ENCODE results near the gene RFNG. TPM values are rescaled to one million over a fixed set of nuclear protein-coding genes. Genes with fewer than 3 reads are reported as not detected.

The RFNG gene
- polyA plus RNA-seq, 2 of the 4 experiments (the other 2 are of a cell fraction) = 8.4 to 25.7 TPM

- DNase-seq (ENCODE audit: low read depth in 1 of 2, low spot score in 1 of 2) (no peak), FAIRE-seq (no peak), ATAC-seq (peak; percentile 6 to 16)
- Histone ChIP-seq H3K27ac (peak overlapping the region; percentile 95 to 96), H3K4me2 (peak overlapping the region; percentile 91), H3K9me3 (no peaks in the 10 kb centered on the region), H3K4me1 (peaks cover 62% of the 10 kb centered on the region), H3K4me3 (peak overlapping the region; percentile 53)
- CTCF ChIA-PET = interaction anchor here (0.6 to 1.7 kb wide), 10 partner anchors 10 to 162 kb away, joined by 3 to 10 read pairs (median 4); partner anchors contain the start of genes PYCR1 and RAC3
- POLR2A ChIA-PET = interaction anchor here (0.6 to 2.9 kb wide), 25 partner anchors 7 to 199 kb away, joined by 3 to 33 read pairs (median 4); partner anchors contain the start of genes CENPX, DCXR, DUS1L and LRRC45
- 47% methylated on average over 66 of the region's 80 CpGs for WGBS (ENCODE audit: missing lambda C conversion rate)
- no peak for TF ChIP-seq EHMT2 (IDR thresholded peaks at IDR 0.05; ENCODE audit: low read depth)
- TF ChIP-seq, protein P1, sequence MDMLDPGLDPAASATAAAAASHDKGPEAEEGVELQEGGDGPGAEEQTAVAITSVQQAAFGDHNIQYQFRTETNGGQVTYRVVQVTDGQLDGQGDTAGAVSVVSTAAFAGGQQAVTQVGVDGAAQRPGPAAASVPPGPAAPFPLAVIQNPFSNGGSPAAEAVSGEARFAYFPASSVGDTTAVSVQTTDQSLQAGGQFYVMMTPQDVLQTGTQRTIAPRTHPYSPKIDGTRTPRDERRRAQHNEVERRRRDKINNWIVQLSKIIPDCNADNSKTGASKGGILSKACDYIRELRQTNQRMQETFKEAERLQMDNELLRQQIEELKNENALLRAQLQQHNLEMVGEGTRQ (IDR thresholded peaks at IDR 0.05) = peak; percentile 14; the same call in 1 of the 2 replicates
- TF ChIP-seq ESRRA (IDR thresholded peaks at IDR 0.05; ENCODE audit: borderline replicate concordance, low read length) = no peak
- TF ChIP-seq TP53 (CRISPR knock-in tag; IDR thresholded peaks at IDR 0.05) = peak; percentile 88
- no peak; the same call in 1 of the 2 replicates for TF ChIP-seq RFX5 (IDR thresholded peaks at IDR 0.05)
- TF ChIP-seq KDM5A (IDR thresholded peaks at IDR 0.05) = no peak
- no peak for TF ChIP-seq RARB (CRISPR knock-in tag; IDR thresholded peaks at IDR 0.05)
- no peak for TF ChIP-seq KDM1A (IDR thresholded peaks at IDR 0.05; ENCODE audit: low read depth)
- TF ChIP-seq HES2 (IDR thresholded peaks at IDR 0.05) = no peak
- no peak for TF ChIP-seq CEBPB (IDR thresholded peaks at IDR 0.05)
- peak; percentile 93 for TF ChIP-seq HOXB5 (CRISPR knock-in tag; IDR thresholded peaks at IDR 0.05)
- TF ChIP-seq NR3C1 (IDR thresholded peaks at IDR 0.05) = no peak
- no peak for TF ChIP-seq SREBF2 (IDR thresholded peaks at IDR 0.05)
- no peak for TF ChIP-seq POLR2AphosphoS2 (conservative IDR thresholded peaks at IDR 0.05; ENCODE audit: low read length)
- no peak for TF ChIP-seq ZSCAN20 (CRISPR knock-in tag; IDR thresholded peaks at IDR 0.05)
- no peak for TF ChIP-seq NPAS2 (CRISPR knock-in tag; IDR thresholded peaks at IDR 0.05; ENCODE audit: borderline replicate concordance)
- TF ChIP-seq FOSB (CRISPR knock-in tag; IDR thresholded peaks at IDR 0.05) = 0 out of 2 replicates have a peak, but pooled peaks have one; percentile 24
- peak; percentile 97 for TF ChIP-seq MAX (IDR thresholded peaks at IDR 0.05)
- peak; percentile 96 for TF ChIP-seq HOXB13 (CRISPR knock-in tag; IDR thresholded peaks at IDR 0.05; ENCODE audit: low read depth)
- TF ChIP-seq MAFK (IDR thresholded peaks at IDR 0.05; ENCODE audit: partially characterized antibody) = no peak
- no peak for TF ChIP-seq GATA3 (IDR thresholded peaks at IDR 0.05; ENCODE audit: borderline replicate concordance)
- peak; percentile 49 for TF ChIP-seq PHF8 (IDR thresholded peaks at IDR 0.05; ENCODE audit: borderline replicate concordance, low read depth)
- TF ChIP-seq, protein P2, sequence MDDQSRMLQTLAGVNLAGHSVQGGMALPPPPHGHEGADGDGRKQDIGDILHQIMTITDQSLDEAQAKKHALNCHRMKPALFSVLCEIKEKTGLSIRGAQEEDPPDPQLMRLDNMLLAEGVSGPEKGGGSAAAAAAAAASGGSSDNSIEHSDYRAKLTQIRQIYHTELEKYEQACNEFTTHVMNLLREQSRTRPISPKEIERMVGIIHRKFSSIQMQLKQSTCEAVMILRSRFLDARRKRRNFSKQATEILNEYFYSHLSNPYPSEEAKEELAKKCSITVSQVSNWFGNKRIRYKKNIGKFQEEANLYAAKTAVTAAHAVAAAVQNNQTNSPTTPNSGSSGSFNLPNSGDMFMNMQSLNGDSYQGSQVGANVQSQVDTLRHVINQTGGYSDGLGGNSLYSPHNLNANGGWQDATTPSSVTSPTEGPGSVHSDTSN (IDR thresholded peaks at IDR 0.05) = no peak; the same call in 1 of the 2 replicates
- TF ChIP-seq, protein P3, sequence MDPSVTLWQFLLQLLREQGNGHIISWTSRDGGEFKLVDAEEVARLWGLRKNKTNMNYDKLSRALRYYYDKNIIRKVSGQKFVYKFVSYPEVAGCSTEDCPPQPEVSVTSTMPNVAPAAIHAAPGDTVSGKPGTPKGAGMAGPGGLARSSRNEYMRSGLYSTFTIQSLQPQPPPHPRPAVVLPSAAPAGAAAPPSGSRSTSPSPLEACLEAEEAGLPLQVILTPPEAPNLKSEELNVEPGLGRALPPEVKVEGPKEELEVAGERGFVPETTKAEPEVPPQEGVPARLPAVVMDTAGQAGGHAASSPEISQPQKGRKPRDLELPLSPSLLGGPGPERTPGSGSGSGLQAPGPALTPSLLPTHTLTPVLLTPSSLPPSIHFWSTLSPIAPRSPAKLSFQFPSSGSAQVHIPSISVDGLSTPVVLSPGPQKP (IDR thresholded peaks at IDR 0.05; ENCODE audit: low read depth, low read length) = no peak
- no peak for TF ChIP-seq SMC3 (IDR thresholded peaks at IDR 0.05)
- no peak for TF ChIP-seq HDAC2 (IDR thresholded peaks at IDR 0.05)
- TF ChIP-seq JUNB (IDR thresholded peaks at IDR 0.05) = no peak
- peak; percentile 89 for TF ChIP-seq HOXA7 (CRISPR knock-in tag; IDR thresholded peaks at IDR 0.05)
- peak; percentile 62; the same call in 1 of the 2 replicates for TF ChIP-seq ZNF302 (CRISPR knock-in tag; IDR thresholded peaks at IDR 0.05)
- TF ChIP-seq MAZ (IDR thresholded peaks at IDR 0.05; ENCODE audit: borderline replicate concordance, low read depth, low read length) = no peak
- TF ChIP-seq, protein P4, sequence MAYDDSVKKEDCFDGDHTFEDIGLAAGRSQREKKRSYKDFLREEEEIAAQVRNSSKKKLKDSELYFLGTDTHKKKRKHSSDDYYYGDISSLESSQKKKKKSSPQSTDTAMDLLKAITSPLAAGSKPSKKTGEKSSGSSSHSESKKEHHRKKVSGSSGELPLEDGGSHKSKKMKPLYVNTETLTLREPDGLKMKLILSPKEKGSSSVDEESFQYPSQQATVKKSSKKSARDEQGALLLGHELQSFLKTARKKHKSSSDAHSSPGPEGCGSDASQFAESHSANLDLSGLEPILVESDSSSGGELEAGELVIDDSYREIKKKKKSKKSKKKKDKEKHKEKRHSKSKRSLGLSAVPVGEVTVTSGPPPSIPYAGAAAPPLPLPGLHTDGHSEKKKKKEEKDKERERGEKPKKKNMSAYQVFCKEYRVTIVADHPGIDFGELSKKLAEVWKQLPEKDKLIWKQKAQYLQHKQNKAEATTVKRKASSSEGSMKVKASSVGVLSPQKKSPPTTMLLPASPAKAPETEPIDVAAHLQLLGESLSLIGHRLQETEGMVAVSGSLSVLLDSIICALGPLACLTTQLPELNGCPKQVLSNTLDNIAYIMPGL (CRISPR knock-in tag; IDR thresholded peaks at IDR 0.05; ENCODE audit: borderline replicate concordance) = peak; percentile 72; the same call in 1 of the 2 replicates
- TF ChIP-seq MYC (IDR thresholded peaks at IDR 0.05; ENCODE audit: borderline replicate concordance, low read length) = peak; percentile 87
- TF ChIP-seq EP300 (IDR thresholded peaks at IDR 0.05) = no peak
- TF ChIP-seq RAD21 (conservative IDR thresholded peaks at IDR 0.05 in 1 of 2, IDR thresholded peaks at IDR 0.05 in 1 of 2) = no peak
- TF ChIP-seq TFCP2L1 (CRISPR knock-in tag; IDR thresholded peaks at IDR 0.05) = peak; percentile 95
- TF ChIP-seq, protein P5, sequence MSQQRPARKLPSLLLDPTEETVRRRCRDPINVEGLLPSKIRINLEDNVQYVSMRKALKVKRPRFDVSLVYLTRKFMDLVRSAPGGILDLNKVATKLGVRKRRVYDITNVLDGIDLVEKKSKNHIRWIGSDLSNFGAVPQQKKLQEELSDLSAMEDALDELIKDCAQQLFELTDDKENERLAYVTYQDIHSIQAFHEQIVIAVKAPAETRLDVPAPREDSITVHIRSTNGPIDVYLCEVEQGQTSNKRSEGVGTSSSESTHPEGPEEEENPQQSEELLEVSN (IDR thresholded peaks at IDR 0.05; ENCODE audit: borderline replicate concordance, low read depth) = peak; percentile 82; the same call in 1 of the 2 replicates
These were observed 47.5 kb upstream of the RFNG start for GRCh38 chr17:82098939-82099763.

All from A549 (cell line).